Endodermal cell (in vitro differentiated cells): ENCODE measurements around the gene PITPNM3. TPM values are rescaled to one million over a fixed set of nuclear protein-coding genes. Genes with fewer than 3 reads are reported as not detected.

ENCODE experiments used
- DNase-seq: peaks from one replicate; pipeline ENCODE4 v3.0.0-alpha.2; 2017
- H3K27ac ChIP-seq: 2 replicates; pipeline ENCODE4 v1.5.1; 2013; ENCODE audit warnings: mild to moderate bottlenecking, low read depth, low read length, moderate library complexity
- H3K27me3 ChIP-seq: 2 replicates; pipeline ENCODE4 v1.6.1; 2013; ENCODE audit warnings: mild to moderate bottlenecking, low read length, moderate library complexity; ENCODE audit not compliant: insufficient read depth, control insufficient read depth, poor library complexity, severe bottlenecking
- H3K36me3 ChIP-seq: 2 replicates; pipeline ENCODE4 v1.7.0; 2013; ENCODE audit warnings: mild to moderate bottlenecking, low read length, moderate library complexity; ENCODE audit not compliant: control insufficient read depth, insufficient read depth
- H3K4me1 ChIP-seq: one replicate; pipeline ENCODE4 v1.7.0; 2013; ENCODE audit warnings: low read length; ENCODE audit not compliant: control insufficient read depth, insufficient read depth
- H3K4me3 ChIP-seq: 2 replicates; pipeline ENCODE4 v1.5.1; 2013; ENCODE audit warnings: mild to moderate bottlenecking, low read length, moderate library complexity
- H3K9ac ChIP-seq: 2 replicates; pipeline ENCODE4 v1.6.1; 2013; ENCODE audit warnings: mild to moderate bottlenecking, low read length, moderate library complexity; ENCODE audit not compliant: poor library complexity, severe bottlenecking; ENCODE audit errors: extremely low read depth
- H3K9me3 ChIP-seq: 2 replicates; pipeline ENCODE4 v1.6.1; 2013; ENCODE audit warnings: mild to moderate bottlenecking, low read length, moderate library complexity; ENCODE audit not compliant: control insufficient read depth
- H3K27ac Mint-ChIP-seq: 2 replicates; pipeline ENCODE4 v1.8.0; 2020; ENCODE audit warnings: mixed read lengths
- H3K27me3 Mint-ChIP-seq: 2 replicates; pipeline ENCODE4 v1.8.0; 2021; ENCODE audit warnings: mild to moderate bottlenecking, mixed read lengths; ENCODE audit not compliant: insufficient read depth
- H3K36me3 Mint-ChIP-seq: 2 replicates; pipeline ENCODE4 v1.8.0; 2020; ENCODE audit warnings: low read depth, mixed read lengths
- H3K4me1 Mint-ChIP-seq: 2 replicates; pipeline ENCODE4 v1.8.0; 2020; ENCODE audit warnings: mixed read lengths
- H3K4me3 Mint-ChIP-seq: 2 replicates; pipeline ENCODE4 v1.8.0; 2020; ENCODE audit warnings: mild to moderate bottlenecking, moderate library complexity, mixed read lengths
- H3K9me3 Mint-ChIP-seq: 2 replicates; pipeline ENCODE4 v1.8.0; 2020; ENCODE audit warnings: mild to moderate bottlenecking, mixed read lengths
- CTCF ChIP-seq: fragments of 200-600 bp; sonication (generic); conservative IDR thresholded peaks from 2 replicates; pipeline ENCODE4 v1.5.0; 2021; ENCODE audit warnings: antibody characterized with exemption, mild to moderate bottlenecking
- WGBS, 2 experiments: methylation state at CpG; one replicate each; pipeline versions ENCODE4 v1.1.5 to v1.1.7; 2013; ENCODE audit warnings: missing lambda C conversion rate in 2 of 2, mixed read lengths in 1 of 2; ENCODE audit not compliant: insufficient coverage in 1 of 2, insufficient read length in 1 of 2; 5-methylcytosine and 5-hydroxymethylcytosine counted together
- total RNA-seq, 2 donors: library from RNA; stranded (reverse); fragmentation: NEBNext Ultra II Directional in 1 of 2; extraction: Animal tissue kit (Norgen Biotek cat#: 25700) in 1 of 2; gene quantifications; 2 replicates in 1 of 2; 3 replicates in 1 of 2; pipeline ENCODE4 v1.2.1, GENCODE V29; 2021

Gene PITPNM3
- total RNA-seq, 2 donors from 2014 or later: 1.8 to 2.7 TPM

GRCh38 chr17:6471531-6472465 is 84.6 kb downstream of the PITPNM3 start:
- Mint-ChIP-seq H3K9me3 (no peaks in the 10 kb centered on the region), H3K4me1 (peaks cover 19% of the 10 kb centered on the region), H3K27ac (no peak overlapping the region), H3K4me3 (no peak overlapping the region), H3K27me3 (no peaks in the 10 kb centered on the region), H3K36me3 (no peaks in the 10 kb centered on the region)
- H3K4me1 ChIP-seq: peaks cover 6% of the 10 kb centered on the region
- peak; percentile 73 for DNase-seq
- H3K27ac ChIP-seq: no peak overlapping the region
- no peak for TF ChIP-seq CTCF
- no peak overlapping the region for H3K9ac ChIP-seq
- H3K27me3 ChIP-seq: no peaks in the 10 kb centered on the region
- H3K36me3 ChIP-seq: no peaks in the 10 kb centered on the region
- WGBS, 2 experiments: 86 to 90% methylated on average over 13 to 19 of the region's 19 CpGs
- no peak overlapping the region for H3K4me3 ChIP-seq
- no peaks in the 10 kb centered on the region for H3K9me3 ChIP-seq

GRCh38 chr17:6470751-6471521 is 85.4 kb downstream of the PITPNM3 start:
- H3K4me1 Mint-ChIP-seq: peaks cover 13% of the 10 kb centered on the region
- H3K4me3 Mint-ChIP-seq: no peak overlapping the region
- no peak for DNase-seq
- H3K4me1 ChIP-seq: peaks cover 6% of the 10 kb centered on the region
- no peaks in the 10 kb centered on the region for H3K27me3 ChIP-seq
- no peaks in the 10 kb centered on the region for H3K27me3 Mint-ChIP-seq
- WGBS, 2 experiments: 83 to 91% methylated on average over 9 to 17 of the region's 17 CpGs
- H3K9me3 Mint-ChIP-seq: no peaks in the 10 kb centered on the region
- no peak overlapping the region for H3K27ac ChIP-seq
- no peaks in the 10 kb centered on the region for H3K9me3 ChIP-seq
- H3K36me3 ChIP-seq: no peaks in the 10 kb centered on the region
- TF ChIP-seq CTCF: no peak
- H3K4me3 ChIP-seq: no peak overlapping the region
- no peak overlapping the region for H3K27ac Mint-ChIP-seq
- H3K36me3 Mint-ChIP-seq: no peaks in the 10 kb centered on the region
- no peak overlapping the region for H3K9ac ChIP-seq

- no peak overlapping the region for H3K27ac Mint-ChIP-seq
- no peaks in the 10 kb centered on the region for H3K9me3 ChIP-seq
- peaks cover 7% of the 10 kb centered on the region for H3K4me1 Mint-ChIP-seq
- H3K9ac ChIP-seq: no peak overlapping the region
- no peak for DNase-seq
- no peak overlapping the region for H3K27ac ChIP-seq
- no peaks in the 10 kb centered on the region for H3K9me3 Mint-ChIP-seq
- no peaks in the 10 kb centered on the region for H3K27me3 ChIP-seq
- TF ChIP-seq CTCF: no peak
- no peak overlapping the region for H3K4me3 ChIP-seq
- H3K4me1 ChIP-seq: no peaks in the 10 kb centered on the region
- no peaks in the 10 kb centered on the region for H3K36me3 ChIP-seq
- H3K4me3 Mint-ChIP-seq: no peak overlapping the region
- no peaks in the 10 kb centered on the region for H3K36me3 Mint-ChIP-seq
- no peaks in the 10 kb centered on the region for H3K27me3 Mint-ChIP-seq
- 94 to 100% methylated on average over 6 to 24 of the region's 24 CpGs for WGBS, 2 experiments
Observed at GRCh38 chr17:6470146-6470718, 86.1 kb downstream of the PITPNM3 start.
